Measurements from ENCODE around the gene IMPA2.

IMPA2 gene

DNA sequence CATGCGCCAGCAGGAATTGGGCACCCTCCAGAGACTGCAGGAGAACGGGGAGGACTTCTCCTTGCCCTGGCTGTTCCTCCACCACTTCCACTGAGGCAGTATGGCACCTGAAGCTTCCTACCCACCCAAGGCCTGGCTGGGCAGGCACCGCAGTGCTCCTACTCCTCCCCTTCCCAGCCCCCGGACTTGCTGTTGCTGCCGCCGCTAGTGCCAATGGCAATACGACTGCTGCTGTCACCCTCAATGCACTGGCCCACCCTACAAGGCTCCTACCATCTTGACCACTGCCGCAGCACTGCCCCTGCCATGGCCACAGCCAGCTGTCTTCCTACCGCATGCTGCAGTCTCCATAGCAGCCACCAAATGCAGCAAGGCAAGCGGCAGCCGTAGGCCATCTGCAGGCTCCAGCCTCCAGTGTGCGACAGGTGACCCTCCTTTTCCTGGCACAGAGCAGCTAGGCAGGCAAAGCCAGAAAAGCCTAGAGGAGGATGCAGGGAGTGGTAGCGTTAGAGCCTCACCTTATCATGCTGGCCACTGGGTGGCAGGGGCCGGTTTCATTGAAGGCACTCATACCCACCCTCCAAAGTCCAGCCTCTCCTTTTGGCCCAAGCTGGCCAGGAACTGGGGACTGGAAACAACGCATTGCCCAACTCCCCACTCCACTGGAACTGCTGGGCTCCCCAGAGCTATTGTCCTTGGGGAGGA is 64.9 kb downstream of the IMPA2 start:
- Histone ChIP-seq H3K27ac (ENCODE audit: low read depth, low read length) (no peak overlapping the region), H3K36me3 (ENCODE audit: control insufficient read depth, insufficient read depth, low read length) (no peaks in the 10 kb centered on the region), H2AK5ac (ENCODE audit: low read length) (no peak overlapping the region), H3K18ac (ENCODE audit: low read length) (no peak overlapping the region), H4K8ac (ENCODE audit: low read depth, low read length) (no peak overlapping the region), H3K4me3 (ENCODE audit: low read length) (no peak overlapping the region), H3K56ac (ENCODE audit: low read length) (no peak overlapping the region), H3K79me1 (ENCODE audit: low read length) (no peaks in the 10 kb centered on the region), H4K5ac (ENCODE audit: low read length) (no peak overlapping the region), H3K23ac (ENCODE audit: low read length) (no peak overlapping the region), H3K4ac (ENCODE audit: low read depth, low read length) (no peak overlapping the region), H3K9ac (ENCODE audit: low read length) (no peak overlapping the region), H2BK15ac (replicated peaks; ENCODE audit: low read depth) (no peak overlapping the region), H3K79me2 (ENCODE audit: control insufficient read depth, insufficient read depth, low read length) (no peaks in the 10 kb centered on the region), H2BK5ac (ENCODE audit: low read length) (no peak overlapping the region), H3K4me1 (ENCODE audit: control insufficient read depth, low read depth, low read length) (no peaks in the 10 kb centered on the region), H2BK120ac (ENCODE audit: low read depth, low read length) (no peak overlapping the region), H3K4me2 (ENCODE audit: low read length) (no peak overlapping the region), H3K27me3 (ENCODE audit: insufficient read depth, low read length, poor library complexity) (no peaks in the 10 kb centered on the region)
- no CpG with 5 or more reads among the region's 15 CpGs for WGBS (ENCODE audit: extremely low coverage, insufficient coverage, low lambda C conversion rate)
- no peak for DNase-seq

DNA sequence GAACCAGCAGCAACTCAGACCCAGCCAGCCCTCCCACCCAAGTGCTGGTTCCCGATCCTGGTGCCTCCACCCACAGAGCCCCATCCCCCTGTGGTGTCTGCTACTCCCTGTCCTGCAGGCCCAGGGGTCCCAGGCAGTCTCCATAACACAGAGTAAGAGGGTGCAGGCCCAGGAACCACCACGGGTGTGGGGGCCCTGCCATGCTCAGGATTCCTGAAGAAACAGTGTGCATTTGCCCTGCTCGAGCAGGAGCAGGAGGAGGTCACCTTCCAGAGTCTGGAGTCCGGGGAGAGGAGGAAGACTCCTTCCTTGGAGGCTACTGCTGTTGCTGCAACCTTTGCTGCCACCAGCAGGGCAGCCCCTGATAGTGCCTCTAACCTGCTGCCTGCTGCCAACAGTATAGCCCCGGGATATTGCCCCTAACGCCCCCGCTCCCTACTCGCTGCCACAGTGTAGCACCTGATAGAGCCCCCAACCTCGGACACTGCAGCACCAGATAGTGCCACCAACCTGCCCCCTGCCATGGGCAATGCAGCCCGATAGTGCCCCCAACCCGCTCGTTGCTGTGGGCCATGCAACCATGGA is 65.5 kb downstream of the IMPA2 start:
- no peak overlapping the region for H3K23ac ChIP-seq (ENCODE audit: low read length)
- no peak overlapping the region for H2AK5ac ChIP-seq (ENCODE audit: low read length)
- no peak overlapping the region for H2BK120ac ChIP-seq (ENCODE audit: low read depth, low read length)
- no peak overlapping the region for H3K9ac ChIP-seq (ENCODE audit: low read length)
- H3K4me2 ChIP-seq (ENCODE audit: low read length): no peak overlapping the region
- H3K4me1 ChIP-seq (ENCODE audit: control insufficient read depth, low read depth, low read length): no peaks in the 10 kb centered on the region
- WGBS (ENCODE audit: extremely low coverage, insufficient coverage, low lambda C conversion rate): no CpG with 5 or more reads among the region's 12 CpGs
- no peaks in the 10 kb centered on the region for H3K79me2 ChIP-seq (ENCODE audit: control insufficient read depth, insufficient read depth, low read length)
- H3K18ac ChIP-seq (ENCODE audit: low read length): no peak overlapping the region
- H3K4ac ChIP-seq (ENCODE audit: low read depth, low read length): no peak overlapping the region
- no peaks in the 10 kb centered on the region for H3K36me3 ChIP-seq (ENCODE audit: control insufficient read depth, insufficient read depth, low read length)
- H3K27ac ChIP-seq (ENCODE audit: low read depth, low read length): no peak overlapping the region
- no peak overlapping the region for H3K56ac ChIP-seq (ENCODE audit: low read length)
- H2BK15ac ChIP-seq (replicated peaks; ENCODE audit: low read depth): no peak overlapping the region
- no peaks in the 10 kb centered on the region for H3K79me1 ChIP-seq (ENCODE audit: low read length)
- H2BK5ac ChIP-seq (ENCODE audit: low read length): no peak overlapping the region
- no peak overlapping the region for H4K8ac ChIP-seq (ENCODE audit: low read depth, low read length)
- peak; percentile 46 for DNase-seq
- no peak overlapping the region for H3K4me3 ChIP-seq (ENCODE audit: low read length)
- H3K27me3 ChIP-seq (ENCODE audit: insufficient read depth, low read length, poor library complexity): no peaks in the 10 kb centered on the region
- no peak overlapping the region for H4K5ac ChIP-seq (ENCODE audit: low read length)

DNA sequence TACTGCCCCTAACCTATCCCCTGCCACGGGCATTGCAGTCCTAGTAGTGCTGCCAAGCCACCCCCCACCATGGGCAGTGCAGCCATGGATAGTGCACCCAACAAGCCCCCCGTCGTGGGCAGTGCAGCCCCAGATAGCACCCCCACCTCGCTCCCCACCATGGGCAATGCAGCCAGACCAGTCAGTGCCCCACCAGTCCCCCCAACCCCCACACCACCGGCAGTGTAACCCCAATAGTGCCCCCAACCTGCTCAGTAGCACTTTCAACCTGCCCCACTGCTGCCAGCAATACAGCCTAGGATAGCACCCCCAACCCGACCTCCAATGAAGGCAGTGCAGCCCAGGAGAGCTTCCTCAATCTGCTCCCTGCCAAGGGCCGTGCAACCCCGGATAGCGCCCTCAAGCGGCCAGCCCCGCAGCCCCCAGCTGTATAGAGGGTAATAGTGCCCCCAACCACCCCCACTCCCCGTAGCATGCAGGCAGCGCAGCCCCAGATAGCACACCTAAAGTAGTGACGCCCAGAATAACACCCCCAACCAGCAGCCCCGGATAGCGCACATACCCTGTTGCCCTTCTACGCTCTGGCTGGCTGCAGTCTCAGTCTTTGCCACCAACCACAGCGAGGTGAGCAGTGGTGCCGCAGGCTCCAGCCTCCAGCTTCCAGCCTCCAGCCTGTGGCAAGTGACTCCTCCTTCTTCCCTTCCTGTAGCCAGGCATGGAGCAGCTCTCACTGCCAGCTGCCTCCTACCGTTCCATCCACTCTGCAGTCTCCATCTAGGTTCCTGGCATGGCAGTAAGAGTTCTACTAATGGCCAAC is 66.9 kb downstream of the IMPA2 start:
- Histone ChIP-seq H2BK120ac (ENCODE audit: low read depth, low read length) (no peak overlapping the region), H3K56ac (ENCODE audit: low read length) (no peak overlapping the region), H3K9ac (ENCODE audit: low read length) (no peak overlapping the region), H3K27ac (ENCODE audit: low read depth, low read length) (no peak overlapping the region), H3K4me2 (ENCODE audit: low read length) (no peak overlapping the region), H3K27me3 (ENCODE audit: insufficient read depth, low read length, poor library complexity) (no peaks in the 10 kb centered on the region), H4K8ac (ENCODE audit: low read depth, low read length) (no peak overlapping the region), H2BK5ac (ENCODE audit: low read length) (no peak overlapping the region), H3K18ac (ENCODE audit: low read length) (no peak overlapping the region), H3K36me3 (ENCODE audit: control insufficient read depth, insufficient read depth, low read length) (no peaks in the 10 kb centered on the region), H3K79me2 (ENCODE audit: control insufficient read depth, insufficient read depth, low read length) (no peaks in the 10 kb centered on the region), H4K5ac (ENCODE audit: low read length) (no peak overlapping the region), H3K4ac (ENCODE audit: low read depth, low read length) (no peak overlapping the region), H3K4me3 (ENCODE audit: low read length) (no peak overlapping the region), H2AK5ac (ENCODE audit: low read length) (no peak overlapping the region), H3K23ac (ENCODE audit: low read length) (no peak overlapping the region), H3K79me1 (ENCODE audit: low read length) (no peaks in the 10 kb centered on the region), H2BK15ac (replicated peaks; ENCODE audit: low read depth) (no peak overlapping the region), H3K4me1 (ENCODE audit: control insufficient read depth, low read depth, low read length) (no peaks in the 10 kb centered on the region)
- WGBS (ENCODE audit: extremely low coverage, insufficient coverage, low lambda C conversion rate): no CpG with 5 or more reads among the region's 20 CpGs
- peak; percentile 29 for DNase-seq

DNA sequence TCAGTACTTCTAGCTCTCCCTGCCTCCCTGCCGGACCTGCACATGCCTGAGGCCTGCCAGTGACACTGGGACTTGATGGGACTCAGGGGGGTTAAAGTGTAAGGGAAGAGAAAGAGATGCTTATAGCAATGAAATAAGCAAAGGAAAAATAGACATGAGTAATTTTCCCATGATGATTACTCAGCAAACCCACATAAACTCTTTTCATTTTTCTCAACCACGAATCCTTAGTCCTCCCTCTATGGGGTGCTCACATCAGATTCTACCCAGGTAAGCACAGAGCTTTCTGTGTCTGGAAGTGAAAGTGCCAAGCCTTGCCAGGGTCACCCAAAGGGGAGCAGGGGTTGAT is 67.5 kb downstream of the IMPA2 start:
- H2AK5ac ChIP-seq (ENCODE audit: low read length): no peak overlapping the region
- H2BK5ac ChIP-seq (ENCODE audit: low read length): no peak overlapping the region
- no peaks in the 10 kb centered on the region for H3K4me1 ChIP-seq (ENCODE audit: control insufficient read depth, low read depth, low read length)
- no peaks in the 10 kb centered on the region for H3K27me3 ChIP-seq (ENCODE audit: insufficient read depth, low read length, poor library complexity)
- H3K79me2 ChIP-seq (ENCODE audit: control insufficient read depth, insufficient read depth, low read length): no peaks in the 10 kb centered on the region
- H2BK15ac ChIP-seq (replicated peaks; ENCODE audit: low read depth): no peak overlapping the region
- no peak for DNase-seq
- no peaks in the 10 kb centered on the region for H3K36me3 ChIP-seq (ENCODE audit: control insufficient read depth, insufficient read depth, low read length)
- H3K27ac ChIP-seq (ENCODE audit: low read depth, low read length): no peak overlapping the region
- no peak overlapping the region for H4K8ac ChIP-seq (ENCODE audit: low read depth, low read length)
- no peak overlapping the region for H3K23ac ChIP-seq (ENCODE audit: low read length)
- no peak overlapping the region for H2BK120ac ChIP-seq (ENCODE audit: low read depth, low read length)
- H3K4me2 ChIP-seq (ENCODE audit: low read length): no peak overlapping the region
- no peak overlapping the region for H3K4ac ChIP-seq (ENCODE audit: low read depth, low read length)
- H3K56ac ChIP-seq (ENCODE audit: low read length): no peak overlapping the region
- H3K4me3 ChIP-seq (ENCODE audit: low read length): no peak overlapping the region
- H3K79me1 ChIP-seq (ENCODE audit: low read length): no peaks in the 10 kb centered on the region
- H3K18ac ChIP-seq (ENCODE audit: low read length): no peak overlapping the region
- H3K9ac ChIP-seq (ENCODE audit: low read length): no peak overlapping the region
- no peak overlapping the region for H4K5ac ChIP-seq (ENCODE audit: low read length)
- no CpG with 5 or more reads among the region's 2 CpGs for WGBS (ENCODE audit: extremely low coverage, insufficient coverage, low lambda C conversion rate)

DNA sequence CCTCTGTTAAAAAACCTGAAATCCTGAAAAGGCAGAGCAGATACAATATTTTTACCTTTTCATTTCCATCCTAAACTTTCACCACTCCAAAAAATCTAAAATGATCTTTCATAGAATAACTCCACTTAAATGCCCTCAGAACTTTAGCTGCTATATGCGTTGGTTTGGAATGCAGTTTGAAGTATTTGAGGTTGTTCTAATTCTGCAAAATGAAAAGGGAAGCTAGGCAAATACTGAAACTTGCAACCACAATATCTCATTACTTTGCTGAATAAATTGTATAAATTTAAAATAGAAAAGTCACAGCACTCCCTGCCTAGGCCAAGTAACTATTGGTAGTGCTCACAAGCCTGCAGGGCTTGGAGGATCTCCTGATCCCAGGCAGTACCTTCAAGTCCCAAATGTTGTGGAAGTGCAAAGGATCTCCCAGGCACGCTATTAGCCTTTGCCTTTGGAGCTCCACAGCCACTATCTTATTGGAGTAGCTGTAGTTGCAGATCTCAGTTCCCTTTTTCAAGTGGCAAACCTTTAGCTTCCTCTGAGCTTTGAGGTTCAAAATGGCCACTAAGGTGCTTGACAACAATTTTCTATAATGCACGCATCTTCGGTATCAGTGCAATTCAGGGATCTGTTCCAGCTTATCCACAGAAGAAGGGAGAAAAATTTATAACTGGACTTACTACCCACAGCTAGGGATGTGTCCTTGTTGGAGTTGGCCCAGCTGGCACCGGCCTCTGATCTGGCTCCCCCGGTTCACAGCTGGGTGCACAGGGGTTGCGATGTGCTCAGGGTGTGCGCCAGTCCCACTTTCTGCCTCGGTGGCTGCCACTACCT is 68.9 kb downstream of the IMPA2 start:
- H3K4ac ChIP-seq (ENCODE audit: low read depth, low read length): no peak overlapping the region
- no peak overlapping the region for H3K23ac ChIP-seq (ENCODE audit: low read length)

More for the DNA sequence above, 68.9 kb downstream of the IMPA2 start:
- H2AK5ac ChIP-seq (ENCODE audit: low read length): no peak overlapping the region
- H3K79me1 ChIP-seq (ENCODE audit: low read length): no peaks in the 10 kb centered on the region
- no peak overlapping the region for H4K8ac ChIP-seq (ENCODE audit: low read depth, low read length)
- H3K4me1 ChIP-seq (ENCODE audit: control insufficient read depth, low read depth, low read length): no peaks in the 10 kb centered on the region
- H2BK120ac ChIP-seq (ENCODE audit: low read depth, low read length): no peak overlapping the region
- H3K4me2 ChIP-seq (ENCODE audit: low read length): no peak overlapping the region
- H3K9ac ChIP-seq (ENCODE audit: low read length): no peak overlapping the region
- no peak overlapping the region for H2BK5ac ChIP-seq (ENCODE audit: low read length)
- H3K27ac ChIP-seq (ENCODE audit: low read depth, low read length): no peak overlapping the region
- no peak overlapping the region for H3K56ac ChIP-seq (ENCODE audit: low read length)
- no peaks in the 10 kb centered on the region for H3K36me3 ChIP-seq (ENCODE audit: control insufficient read depth, insufficient read depth, low read length)
- no peak overlapping the region for H2BK15ac ChIP-seq (replicated peaks; ENCODE audit: low read depth)
- no peak for DNase-seq
- H3K27me3 ChIP-seq (ENCODE audit: insufficient read depth, low read length, poor library complexity): no peaks in the 10 kb centered on the region
- WGBS (ENCODE audit: extremely low coverage, insufficient coverage, low lambda C conversion rate): no CpG with 5 or more reads among the region's 9 CpGs
- no peak overlapping the region for H4K5ac ChIP-seq (ENCODE audit: low read length)
- no peak overlapping the region for H3K4me3 ChIP-seq (ENCODE audit: low read length)
- no peak overlapping the region for H3K18ac ChIP-seq (ENCODE audit: low read length)
- no peaks in the 10 kb centered on the region for H3K79me2 ChIP-seq (ENCODE audit: control insufficient read depth, insufficient read depth, low read length)
